Prostate gland (tissue), 2 donors: ENCODE measurements around the gene MCC. TPM values are rescaled to one million over a fixed set of nuclear protein-coding genes. Genes with fewer than 3 reads are reported as not detected.

Experiments
- DNase-seq: peaks from one replicate; pipeline ENCODE4 v3.0.0-alpha.2; 2019; ENCODE audit warnings: low spot score
- H3K27ac ChIP-seq, 2 donors: fragments of 200-600 bp; sonication (generic); 2 replicates each; pipeline ENCODE4 v1.5.1; 2017 to 2019
- H3K27me3 ChIP-seq: fragments of 200-600 bp; sonication (generic); replicated peaks from 2 replicates; pipeline ENCODE4 v1.5.1; 2019; ENCODE audit not compliant: insufficient read depth
- H3K36me3 ChIP-seq, 2 donors: fragments of 200-600 bp; sonication (generic); 1 replicate in 1 of 2; 2 replicates in 1 of 2; pipeline versions ENCODE4 v1.5.1 to v1.8.1; 2017 to 2019
- H3K4me1 ChIP-seq: fragments of 200-600 bp; sonication (generic); replicated peaks from 2 replicates; pipeline ENCODE4 v1.5.1; 2019
- H3K4me3 ChIP-seq, 2 donors: fragments of 200-600 bp; sonication (generic); 2 replicates each; pipeline ENCODE4 v1.5.1; 2017 to 2019
- H3K9me3 ChIP-seq: fragments of 200-600 bp; sonication (generic); 2 replicates; pipeline ENCODE4 v1.5.1; 2017
- CTCF ChIP-seq, 4 experiments: fragments of 200-600 bp in 2 of 4; fragments of 450-650 bp in 2 of 4; sonication (generic) in 2 of 4; IDR thresholded peaks; 1 replicate in 3 of 4; 2 replicates in 1 of 4; pipeline ENCODE4 v1.5.1; 2016 to 2019; ENCODE audit warnings: antibody characterized with exemption in 4 of 4, mild to moderate bottlenecking in 2 of 4, moderate library complexity in 2 of 4
- POLR2A ChIP-seq: fragments of 450-650 bp; IDR thresholded peaks from one replicate; pipeline ENCODE4 v1.6.1; 2016; ENCODE audit warnings: antibody characterized with exemption, mild to moderate bottlenecking
- POLR2AphosphoS5 ChIP-seq: sonication (generic); formaldehyde crosslinking; IDR thresholded peaks from one replicate; pipeline ENCODE4 v1.6.1; 2017; ENCODE audit warnings: antibody characterized with exemption
- WGBS: methylation state at CpG from one replicate; pipeline ENCODE4 v1.1.5; 2018; 5-methylcytosine and 5-hydroxymethylcytosine counted together
- intact Hi-C: fragments of 100-400 bp; cut with DNase I; formaldehyde crosslinking; loops from one replicate; pipeline ENCODE4 v1.14.2; 2022
- total RNA-seq, 2 donors: library from RNA; depleted of rRNA; stranded (reverse); fragments of >200 nt; gene quantifications; one replicate each; pipeline ENCODE4 v1.1.0, GENCODE V29; 2016

Gene MCC
- total RNA-seq, 2 donors from 2014 or later, result 41.5 to 54.1 TPM

- no peak overlapping the region for H3K27ac ChIP-seq
- no peak for DNase-seq
- H3K36me3 ChIP-seq, result no peaks in the 10 kb centered on the region
- no peaks in the 10 kb centered on the region for H3K27me3 ChIP-seq
- H3K4me3 ChIP-seq, result no peak overlapping the region
- intact Hi-C loops, result no loop called here
- WGBS, result 83% methylated on average over 11 of the region's 11 CpGs
- H3K4me1 ChIP-seq, result no peaks in the 10 kb centered on the region
- no peaks in the 10 kb centered on the region for H3K9me3 ChIP-seq
- TF ChIP-seq POLR2AphosphoS5, result no peak
- TF ChIP-seq POLR2A, result no peak
- TF ChIP-seq CTCF (IDR thresholded peaks at IDR 0.05), result no peak
Measured at GRCh38 chr5:113020461-113021273, 467.6 kb downstream of the MCC start.

- Histone ChIP-seq H3K4me3 (no peak overlapping the region), H3K36me3 (no peaks in the 10 kb centered on the region), H3K27ac (no peak overlapping the region), H3K9me3 (no peaks in the 10 kb centered on the region), H3K27me3 (no peaks in the 10 kb centered on the region), H3K4me1 (no peaks in the 10 kb centered on the region)
- TF ChIP-seq POLR2A (no peak), POLR2AphosphoS5 (no peak), CTCF (IDR thresholded peaks at IDR 0.05) (no peak)
- WGBS, result 75% methylated on average over 2 of the region's 2 CpGs
- intact Hi-C loops, result no loop called here
- DNase-seq, result no peak
Measured at GRCh38 chr5:113017881-113018635, 470.2 kb downstream of the MCC start.

- no peaks in the 10 kb centered on the region for H3K4me1 ChIP-seq
- TF ChIP-seq POLR2A (no peak), POLR2AphosphoS5 (no peak), CTCF (IDR thresholded peaks at IDR 0.05) (no peak)
- 89% methylated on average over 1 of the region's 1 CpG for WGBS
Measured at GRCh38 chr5:113005454-113005853, 482.8 kb downstream of the MCC start.

GRCh38 chr5:113003763-113004162 is 484.5 kb downstream of the MCC start:
- intact Hi-C loops, result no loop called here
- no peak for TF ChIP-seq POLR2AphosphoS5
- no peaks in the 10 kb centered on the region for H3K4me1 ChIP-seq
- no peak for DNase-seq
- 82% methylated on average over 3 of the region's 3 CpGs for WGBS
- H3K27ac ChIP-seq, result no peak overlapping the region
- H3K36me3 ChIP-seq, result no peaks in the 10 kb centered on the region
- no peaks in the 10 kb centered on the region for H3K9me3 ChIP-seq
- H3K4me3 ChIP-seq, result no peak overlapping the region
- no peaks in the 10 kb centered on the region for H3K27me3 ChIP-seq

More at GRCh38 chr5:113005454-113005853, 482.8 kb downstream of the MCC start:
- Histone ChIP-seq H3K27ac (no peak overlapping the region), H3K27me3 (no peaks in the 10 kb centered on the region), H3K4me3 (no peak overlapping the region), H3K36me3 (no peaks in the 10 kb centered on the region), H3K9me3 (no peaks in the 10 kb centered on the region)
- intact Hi-C loops, result no loop called here
- no peak for DNase-seq

GRCh38 chr5:113002423-113002822 is 485.8 kb downstream of the MCC start:
- H3K4me3 ChIP-seq, result no peak overlapping the region
- H3K27ac ChIP-seq, result no peak overlapping the region
- H3K4me1 ChIP-seq, result no peaks in the 10 kb centered on the region
- no peak for DNase-seq
- 94% methylated on average over 5 of the region's 5 CpGs for WGBS
- TF ChIP-seq CTCF (IDR thresholded peaks at IDR 0.05), result no peak
- no peak for TF ChIP-seq POLR2AphosphoS5
- no peak for TF ChIP-seq POLR2A
- H3K9me3 ChIP-seq, result no peaks in the 10 kb centered on the region
- intact Hi-C loops, result no loop called here
- H3K36me3 ChIP-seq, result no peaks in the 10 kb centered on the region
- H3K27me3 ChIP-seq, result no peaks in the 10 kb centered on the region
